Measurements from ENCODE around the gene KLHL36.
"Not testable (repeated sequence)": the region's sequence is repeated elsewhere in the genome, so short reads cannot be mapped to it uniquely, and the experiment has no call there.

GRCh38 chr16:84688163-84688562, 39.9 kb downstream of the KLHL36 start:
- not testable (repeated sequence) for TF ChIP-seq ATF3 (IDR thresholded peaks at IDR 0.05); ZFX (IDR thresholded peaks at IDR 0.05); POLR2AphosphoS5 (IDR thresholded peaks at IDR 0.05; ENCODE audit: low read depth, low read length); POLR2A (IDR thresholded peaks at IDR 0.05; ENCODE audit: borderline replicate concordance, extremely low read depth, insufficient read depth, insufficient read length); FOSL1 (IDR thresholded peaks at IDR 0.05; ENCODE audit: low read depth); ZNF274 (IDR thresholded peaks at IDR 0.05; ENCODE audit: low read depth, low read length); YY1 (IDR thresholded peaks at IDR 0.05; ENCODE audit: extremely low read depth, insufficient replicate concordance, low read depth, low read length); SIN3A (IDR thresholded peaks at IDR 0.05; ENCODE audit: low read depth)
- TF ChIP-seq, protein P1, sequence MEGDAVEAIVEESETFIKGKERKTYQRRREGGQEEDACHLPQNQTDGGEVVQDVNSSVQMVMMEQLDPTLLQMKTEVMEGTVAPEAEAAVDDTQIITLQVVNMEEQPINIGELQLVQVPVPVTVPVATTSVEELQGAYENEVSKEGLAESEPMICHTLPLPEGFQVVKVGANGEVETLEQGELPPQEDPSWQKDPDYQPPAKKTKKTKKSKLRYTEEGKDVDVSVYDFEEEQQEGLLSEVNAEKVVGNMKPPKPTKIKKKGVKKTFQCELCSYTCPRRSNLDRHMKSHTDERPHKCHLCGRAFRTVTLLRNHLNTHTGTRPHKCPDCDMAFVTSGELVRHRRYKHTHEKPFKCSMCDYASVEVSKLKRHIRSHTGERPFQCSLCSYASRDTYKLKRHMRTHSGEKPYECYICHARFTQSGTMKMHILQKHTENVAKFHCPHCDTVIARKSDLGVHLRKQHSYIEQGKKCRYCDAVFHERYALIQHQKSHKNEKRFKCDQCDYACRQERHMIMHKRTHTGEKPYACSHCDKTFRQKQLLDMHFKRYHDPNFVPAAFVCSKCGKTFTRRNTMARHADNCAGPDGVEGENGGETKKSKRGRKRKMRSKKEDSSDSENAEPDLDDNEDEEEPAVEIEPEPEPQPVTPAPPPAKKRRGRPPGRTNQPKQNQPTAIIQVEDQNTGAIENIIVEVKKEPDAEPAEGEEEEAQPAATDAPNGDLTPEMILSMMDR (IDR thresholded peaks at IDR 0.05 in 2 of 3, conservative IDR thresholded peaks at IDR 0.05 in 1 of 3; ENCODE audit: borderline replicate concordance in 1 of 3, insufficient read depth in 1 of 3, low read depth in 2 of 3, low read length in 2 of 3), result not testable (repeated sequence)
- TF ChIP-seq, protein P2, sequence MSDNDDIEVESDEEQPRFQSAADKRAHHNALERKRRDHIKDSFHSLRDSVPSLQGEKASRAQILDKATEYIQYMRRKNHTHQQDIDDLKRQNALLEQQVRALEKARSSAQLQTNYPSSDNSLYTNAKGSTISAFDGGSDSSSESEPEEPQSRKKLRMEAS (IDR thresholded peaks at IDR 0.05), result not testable (repeated sequence)
